Panc1 (cell line): ENCODE measurements around the gene DUSP3.

ENCODE experiments used
- CTCF ChIP-seq: fragments of 450-650 bp; IDR thresholded peaks from 2 replicates; pipeline ENCODE4 v1.5.1; 2017; ENCODE audit warnings: mild to moderate bottlenecking
- POLR2AphosphoS5 ChIP-seq: IDR thresholded peaks from 2 replicates; pipeline ENCODE4 v1.6.1; 2012; ENCODE audit warnings: mild to moderate bottlenecking, low read depth, low read length, moderate library complexity
- REST ChIP-seq, 2 experiments: IDR thresholded peaks; 2 replicates each; pipeline ENCODE4 v1.6.1; 2011 to 2012; ENCODE audit warnings: low read depth in 2 of 2, control low read depth in 1 of 2, low read length in 1 of 2, mild to moderate bottlenecking in 1 of 2, moderate library complexity in 1 of 2; ENCODE audit not compliant: insufficient read depth in 1 of 2

- no peak for TF ChIP-seq CTCF
- no peak for TF ChIP-seq REST (IDR thresholded peaks at IDR 0.05; ENCODE audit: insufficient read depth in 1 of 2, low read depth in 2 of 2, low read length in 1 of 2)
- TF ChIP-seq POLR2AphosphoS5: no peak
These were observed 11.6 kb downstream of the DUSP3 start for GRCh38 chr17:43767053-43767712.
